Fibroblast of peridontal ligament (primary cell): Measurements from ENCODE around the gene RELT.

Experiments used
- DNase-seq: peaks from one replicate; pipeline ENCODE4 v3.0.0-alpha.2; 2010; ENCODE audit errors: extremely low read depth

Gene RELT

GRCh38 chr11:73404506-73405145 lies 28.4 kb downstream of the RELT start:
- DNase-seq = no peak

- no peak for DNase-seq
Measured at GRCh38 chr11:73405146-73405510, 28.9 kb downstream of the RELT start.

GRCh38 chr11:73406131-73406530 lies 29.9 kb downstream of the RELT start:
- DNase-seq = peak; percentile 11

GRCh38 chr11:73406619-73407018 lies 30.4 kb downstream of the RELT start:
- no peak for DNase-seq

GRCh38 chr11:73409431-73409830 lies 33.2 kb downstream of the RELT start:
- DNase-seq = no peak

GRCh38 chr11:73410627-73411026 lies 34.4 kb downstream of the RELT start:
- no peak for DNase-seq

- no peak for DNase-seq
Measured at GRCh38 chr11:73411031-73411430, 34.8 kb downstream of the RELT start.

- DNase-seq = peak; percentile 8
Measured at GRCh38 chr11:73412308-73412707, 36.1 kb downstream of the RELT start.

GRCh38 chr11:73413256-73413655 lies 37.1 kb downstream of the RELT start:
- DNase-seq = no peak

GRCh38 chr11:73414977-73415651 lies 38.9 kb downstream of the RELT start:
- peak; percentile 84 for DNase-seq

GRCh38 chr11:73415854-73416615 lies 39.8 kb downstream of the RELT start:
- peak; percentile 93 for DNase-seq

- DNase-seq = no peak
Measured at GRCh38 chr11:73416786-73417185, 40.6 kb downstream of the RELT start.

GRCh38 chr11:73420136-73420535 lies 43.9 kb downstream of the RELT start:
- DNase-seq = no peak

GRCh38 chr11:73422886-73423285 lies 46.7 kb downstream of the RELT start:
- no peak for DNase-seq

- DNase-seq = no peak
Measured at GRCh38 chr11:73423506-73423905, 47.3 kb downstream of the RELT start.

GRCh38 chr11:73425108-73425507 lies 48.9 kb downstream of the RELT start:
- DNase-seq = no peak

GRCh38 chr11:73426219-73426850 lies 50.1 kb downstream of the RELT start:
- DNase-seq = peak; percentile 69

- DNase-seq = no peak
Measured at GRCh38 chr11:73428227-73428626, 52.0 kb downstream of the RELT start.

GRCh38 chr11:73428699-73429098 lies 52.5 kb downstream of the RELT start:
- no peak for DNase-seq

- peak; percentile 80 for DNase-seq
Measured at GRCh38 chr11:73429121-73429750, 53.0 kb downstream of the RELT start.

GRCh38 chr11:73430326-73430725 lies 54.1 kb downstream of the RELT start:
- DNase-seq = no peak

GRCh38 chr11:73431396-73431795 lies 55.2 kb downstream of the RELT start:
- no peak for DNase-seq
